Measurements from ENCODE around the gene CHMP6. TPM values are rescaled to one million over a fixed set of nuclear protein-coding genes. Genes with fewer than 3 reads are reported as not detected.

The CHMP6 gene
- total RNA-seq, 4 donors from 2014 or later: 30.6 to 46.3 (median 40.2) TPM

GRCh38 chr17:80961541-80962330 is 29.9 kb upstream of the CHMP6 start:
- H3K27ac ChIP-seq: no peak overlapping the region
- TF ChIP-seq POLR2A (IDR thresholded peaks at IDR 0.05) (no peak), EP300 (IDR thresholded peaks at IDR 0.05) (no peak), CTCF (IDR thresholded peaks at IDR 0.05) (no peak)
- DNase-seq (ENCODE audit: low spot score in 2 of 2): no peak
- no peak overlapping the region for H3K4me3 ChIP-seq
- H3K27me3 ChIP-seq: no peaks in the 10 kb centered on the region
- no peaks in the 10 kb centered on the region for H3K9me3 ChIP-seq
- H3K4me1 ChIP-seq: peaks cover 0 to 20% (median 7%) of the 10 kb centered on the region in 4 donors
- 84 to 85% methylated on average over 21 of the region's 21 CpGs for WGBS, 2 donors
- H3K36me3 ChIP-seq: peaks cover 0 to 74% (median 0%) of the 10 kb centered on the region in 3 donors

- no peaks in the 10 kb centered on the region for H3K27me3 ChIP-seq
- WGBS, 2 donors: 90 to 94% methylated on average over 29 to 41 of the region's 41 CpGs
- H3K36me3 ChIP-seq: peaks cover 0 to 74% (median 0%) of the 10 kb centered on the region in 3 donors
- no peak overlapping the region for H3K27ac ChIP-seq
- H3K4me1 ChIP-seq: peaks cover 0 to 20% (median 7%) of the 10 kb centered on the region in 4 donors
- H3K9me3 ChIP-seq: no peaks in the 10 kb centered on the region
- TF ChIP-seq CTCF (IDR thresholded peaks at IDR 0.05): no peak
- TF ChIP-seq POLR2A (IDR thresholded peaks at IDR 0.05): no peak
- TF ChIP-seq EP300 (IDR thresholded peaks at IDR 0.05): no peak
- H3K4me3 ChIP-seq: no peak overlapping the region
- DNase-seq (ENCODE audit: low spot score in 2 of 2): no peak
Measured at GRCh38 chr17:80962356-80963329, 29.0 kb upstream of the CHMP6 start.

- H3K36me3 ChIP-seq: peaks cover 0 to 70% (median 0%) of the 10 kb centered on the region in 3 donors
- no peak overlapping the region for H3K4me3 ChIP-seq
- H3K9me3 ChIP-seq: no peaks in the 10 kb centered on the region
- H3K4me1 ChIP-seq: peaks cover 0 to 28% (median 11%) of the 10 kb centered on the region in 4 donors
- no peak for DNase-seq (ENCODE audit: low spot score in 2 of 2)
- 88% methylated on average over 35 to 49 of the region's 49 CpGs for WGBS, 2 donors
- TF ChIP-seq POLR2A (IDR thresholded peaks at IDR 0.05) (no peak), CTCF (IDR thresholded peaks at IDR 0.05) (no peak), EP300 (IDR thresholded peaks at IDR 0.05) (no peak)
- H3K27me3 ChIP-seq: no peaks in the 10 kb centered on the region
- H3K27ac ChIP-seq: no peak overlapping the region
Measured at GRCh38 chr17:80963812-80964543, 27.7 kb upstream of the CHMP6 start.

GRCh38 chr17:80964544-80964856 is 27.1 kb upstream of the CHMP6 start:
- Histone ChIP-seq H3K27me3 (no peaks in the 10 kb centered on the region), H3K27ac (no peak overlapping the region), H3K4me1 (peaks cover 0 to 28% (median 13%) of the 10 kb centered on the region in 4 donors), H3K4me3 (no peak overlapping the region), H3K9me3 (no peaks in the 10 kb centered on the region), H3K36me3 (peaks cover 0 to 66% (median 0%) of the 10 kb centered on the region in 3 donors)
- DNase-seq (ENCODE audit: low spot score in 2 of 2): no peak
- TF ChIP-seq POLR2A (IDR thresholded peaks at IDR 0.05) (no peak), EP300 (IDR thresholded peaks at IDR 0.05) (no peak), CTCF (IDR thresholded peaks at IDR 0.05) (no peak)
- 77 to 89% methylated on average over 14 of the region's 14 CpGs for WGBS, 2 donors

Measured in tibial nerve (tissue), 4 donors.